DND-41 (cell line): ENCODE measurements around the gene PDPK1.

Experiments
- CTCF ChIP-seq: IDR thresholded peaks from 2 replicates; pipeline ENCODE4 v1.5.1; 2012; ENCODE audit warnings: borderline replicate concordance, low read length, moderate library complexity, mild to moderate bottlenecking; ENCODE audit not compliant: poor library complexity, severe bottlenecking; ENCODE audit errors: extremely low read depth
- EZH2 ChIP-seq: IDR thresholded peaks from 3 replicates; pipeline ENCODE4 v1.6.1; 2012; ENCODE audit warnings: borderline replicate concordance, low read depth, mild to moderate bottlenecking, moderate library complexity, low read length, inconsistent platforms; ENCODE audit not compliant: severe bottlenecking

GRCh38 chr16:2609827-2610470 lies 72.1 kb downstream of the PDPK1 start:
- TF ChIP-seq CTCF (no peak), EZH2 (no peak)
